DOHH2 (cell line): ENCODE measurements around the gene CYSLTR2.

Experiments
- H3F3A ChIP-seq: fragments of 200-600 bp; sonication (generic), shearing (Covaris generic); 2 replicates; pipeline ENCODE4 v1.6.0; 2016; ENCODE audit warnings: antibody characterized with exemption, mild to moderate bottlenecking; ENCODE audit not compliant: control insufficient read depth, insufficient read depth
- H3K27ac ChIP-seq: fragments of 200-600 bp; sonication (generic); 2 replicates; pipeline ENCODE4 v1.5.1; 2014; ENCODE audit warnings: low read depth, mild to moderate bottlenecking, low read length, moderate library complexity
- H3K27me3 ChIP-seq: fragments of 200-600 bp; sonication (generic); 2 replicates; pipeline ENCODE4 v1.6.1; 2014; ENCODE audit warnings: mild to moderate bottlenecking, low read length, mixed read lengths; ENCODE audit not compliant: control insufficient read depth
- H3K36me3 ChIP-seq: fragments of 200-600 bp; sonication (generic); 2 replicates; pipeline ENCODE4 v1.6.1; 2014; ENCODE audit warnings: mild to moderate bottlenecking, low read length, moderate library complexity, mixed read lengths; ENCODE audit not compliant: control insufficient read depth
- H3K4me1 ChIP-seq: fragments of 200-600 bp; sonication (generic); 2 replicates; pipeline ENCODE4 v1.6.1; 2014; ENCODE audit warnings: mild to moderate bottlenecking, low read length, mixed read lengths; ENCODE audit not compliant: control insufficient read depth
- H3K4me2 ChIP-seq: fragments of 200-600 bp; sonication (generic); 2 replicates; pipeline ENCODE4 v1.6.0; 2014; ENCODE audit warnings: mild to moderate bottlenecking, low read length, moderate library complexity
- H3K4me3 ChIP-seq: fragments of 200-600 bp; sonication (generic); 2 replicates; pipeline ENCODE4 v1.5.1; 2014; ENCODE audit warnings: mild to moderate bottlenecking, low read length, mixed read lengths
- H3K79me2 ChIP-seq: fragments of 200-600 bp; sonication (generic); 2 replicates; pipeline ENCODE4 v1.6.1; 2014; ENCODE audit warnings: mild to moderate bottlenecking, low read length, mixed read lengths; ENCODE audit not compliant: control insufficient read depth
- H3K9me2 ChIP-seq: fragments of 200-600 bp; sonication (generic); replicated peaks from 2 replicates; pipeline ENCODE4 v1.6.1; 2014; ENCODE audit warnings: mild to moderate bottlenecking, low read length, mixed read lengths; ENCODE audit not compliant: control insufficient read depth
- H3K9me3 ChIP-seq: fragments of 200-600 bp; sonication (generic); 2 replicates; pipeline ENCODE4 v1.6.1; 2014; ENCODE audit warnings: antibody characterized with exemption, low read length, mixed read lengths; ENCODE audit not compliant: control insufficient read depth, insufficient read depth
- H4K20me1 ChIP-seq: fragments of 200-600 bp; sonication (generic); 2 replicates; pipeline ENCODE4 v1.6.0; 2014; ENCODE audit warnings: low read depth, mild to moderate bottlenecking, antibody characterized with exemption, low read length, moderate library complexity; ENCODE audit not compliant: control insufficient read depth, insufficient read depth
- EZH2phosphoT487 ChIP-seq: fragments of 200-600 bp; sonication (generic); IDR thresholded peaks from 2 replicates; pipeline ENCODE4 v1.6.1; 2017; ENCODE audit warnings: borderline replicate concordance, mild to moderate bottlenecking, antibody characterized with exemption, low read length, moderate library complexity, mixed read lengths
- TF ChIP-seq, protein P1 (sequence below): fragments of 200-600 bp; sonication (generic); IDR thresholded peaks from one replicate; pipeline ENCODE4 v1.5.1; 2014; ENCODE audit warnings: antibody characterized with exemption, mild to moderate bottlenecking, low read depth, low read length; ENCODE audit not compliant: poor library complexity, severe bottlenecking

CYSLTR2 gene

DNA sequence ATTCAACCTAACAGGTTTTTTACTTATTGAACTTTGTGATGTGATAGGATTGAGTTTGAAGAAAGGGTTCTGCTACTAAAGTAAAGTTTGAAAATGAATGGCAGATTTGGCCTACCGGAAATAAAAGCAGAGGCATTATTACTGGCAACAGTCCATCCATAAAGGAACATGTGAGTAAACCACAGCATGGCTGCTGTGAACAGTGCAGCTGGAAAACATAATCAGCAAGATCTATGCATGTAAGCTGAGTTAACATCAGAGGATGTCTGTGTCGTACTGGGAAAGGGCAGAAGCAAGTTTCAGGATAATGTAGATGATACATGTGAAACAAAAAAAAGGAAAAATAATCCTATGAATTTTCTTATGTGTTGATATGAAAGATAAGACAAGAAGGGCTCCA lies 87.6 kb downstream of the CYSLTR2 start:
- no peak overlapping the region for H3K4me2 ChIP-seq
- H4K20me1 ChIP-seq: no peaks in the 10 kb centered on the region
- H3K9me3 ChIP-seq: no peaks in the 10 kb centered on the region
- no peaks in the 10 kb centered on the region for H3K27me3 ChIP-seq
- H3K27ac ChIP-seq: no peak overlapping the region
- TF ChIP-seq, protein P1, sequence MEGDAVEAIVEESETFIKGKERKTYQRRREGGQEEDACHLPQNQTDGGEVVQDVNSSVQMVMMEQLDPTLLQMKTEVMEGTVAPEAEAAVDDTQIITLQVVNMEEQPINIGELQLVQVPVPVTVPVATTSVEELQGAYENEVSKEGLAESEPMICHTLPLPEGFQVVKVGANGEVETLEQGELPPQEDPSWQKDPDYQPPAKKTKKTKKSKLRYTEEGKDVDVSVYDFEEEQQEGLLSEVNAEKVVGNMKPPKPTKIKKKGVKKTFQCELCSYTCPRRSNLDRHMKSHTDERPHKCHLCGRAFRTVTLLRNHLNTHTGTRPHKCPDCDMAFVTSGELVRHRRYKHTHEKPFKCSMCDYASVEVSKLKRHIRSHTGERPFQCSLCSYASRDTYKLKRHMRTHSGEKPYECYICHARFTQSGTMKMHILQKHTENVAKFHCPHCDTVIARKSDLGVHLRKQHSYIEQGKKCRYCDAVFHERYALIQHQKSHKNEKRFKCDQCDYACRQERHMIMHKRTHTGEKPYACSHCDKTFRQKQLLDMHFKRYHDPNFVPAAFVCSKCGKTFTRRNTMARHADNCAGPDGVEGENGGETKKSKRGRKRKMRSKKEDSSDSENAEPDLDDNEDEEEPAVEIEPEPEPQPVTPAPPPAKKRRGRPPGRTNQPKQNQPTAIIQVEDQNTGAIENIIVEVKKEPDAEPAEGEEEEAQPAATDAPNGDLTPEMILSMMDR: no peak
- no peak for TF ChIP-seq EZH2phosphoT487
- H3K4me1 ChIP-seq: no peaks in the 10 kb centered on the region
- no peaks in the 10 kb centered on the region for H3F3A ChIP-seq
- H3K36me3 ChIP-seq: no peaks in the 10 kb centered on the region
- H3K79me2 ChIP-seq: no peaks in the 10 kb centered on the region
- no peak overlapping the region for H3K4me3 ChIP-seq
- H3K9me2 ChIP-seq: no peaks in the 10 kb centered on the region

- H3K27ac ChIP-seq: no peak overlapping the region
- no peaks in the 10 kb centered on the region for H3K4me1 ChIP-seq
Measured at GRCh38 chr13:48746821-48747220, 93.1 kb downstream of the CYSLTR2 start.

DNA sequence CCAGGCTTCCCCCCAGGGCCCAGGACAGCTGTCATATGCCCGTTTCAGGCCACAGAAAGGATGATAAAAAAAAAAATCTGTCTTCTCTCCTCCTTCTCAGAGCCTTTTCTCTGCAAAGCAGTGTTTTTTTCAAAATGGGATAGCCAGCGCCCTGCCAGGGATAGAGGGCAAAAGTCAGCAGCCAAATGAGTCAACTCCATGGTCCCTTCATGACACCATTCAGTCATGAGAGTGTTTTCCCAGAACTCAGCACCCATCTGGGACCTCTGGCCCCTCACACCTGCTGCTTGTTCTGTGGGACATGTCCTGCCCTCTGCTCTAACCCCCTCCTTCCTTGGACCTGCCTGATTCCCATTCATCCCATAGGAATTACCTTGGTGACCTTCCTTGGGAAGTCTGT lies 95.0 kb downstream of the CYSLTR2 start:
- H3K9me2 ChIP-seq: no peaks in the 10 kb centered on the region
- H4K20me1 ChIP-seq: no peaks in the 10 kb centered on the region
- H3K36me3 ChIP-seq: no peaks in the 10 kb centered on the region
- H3K27ac ChIP-seq: no peak overlapping the region
- no peaks in the 10 kb centered on the region for H3K9me3 ChIP-seq
- no peak overlapping the region for H3K4me3 ChIP-seq
- no peaks in the 10 kb centered on the region for H3K79me2 ChIP-seq
- no peak overlapping the region for H3K4me2 ChIP-seq
- H3F3A ChIP-seq: no peaks in the 10 kb centered on the region
- TF ChIP-seq, protein P1: no peak
- TF ChIP-seq EZH2phosphoT487: no peak
- H3K4me1 ChIP-seq: no peaks in the 10 kb centered on the region
- H3K27me3 ChIP-seq: peaks cover 4% of the 10 kb centered on the region

More at GRCh38 chr13:48746821-48747220, 93.1 kb downstream of the CYSLTR2 start:
- no peak overlapping the region for H3K4me2 ChIP-seq
- no peaks in the 10 kb centered on the region for H3K79me2 ChIP-seq
- TF ChIP-seq, protein P1: no peak
- no peak for TF ChIP-seq EZH2phosphoT487
- H3F3A ChIP-seq: no peaks in the 10 kb centered on the region
- no peaks in the 10 kb centered on the region for H3K9me2 ChIP-seq
- H3K4me3 ChIP-seq: no peak overlapping the region
- H4K20me1 ChIP-seq: no peaks in the 10 kb centered on the region
- peaks cover 4% of the 10 kb centered on the region for H3K27me3 ChIP-seq
- no peaks in the 10 kb centered on the region for H3K9me3 ChIP-seq
- no peaks in the 10 kb centered on the region for H3K36me3 ChIP-seq

DNA sequence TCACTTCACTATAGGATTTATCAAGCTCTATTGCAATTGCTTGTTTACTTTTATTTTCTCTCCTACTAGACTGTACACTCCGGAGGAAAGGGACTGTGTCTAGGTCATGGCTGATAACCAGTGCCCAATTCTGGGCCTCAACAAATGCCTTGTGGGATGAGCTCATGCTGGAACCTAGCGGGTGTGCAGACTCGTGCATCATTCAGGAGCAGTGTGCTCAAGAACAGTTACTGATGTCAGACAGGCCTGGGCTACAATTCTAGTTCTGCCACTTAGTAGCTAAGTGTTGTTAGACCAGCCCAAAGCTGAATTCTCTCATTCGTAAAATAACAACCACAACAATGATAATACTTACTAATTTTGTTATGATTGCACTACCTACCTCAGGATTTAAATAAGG lies 95.4 kb downstream of the CYSLTR2 start:
- no peaks in the 10 kb centered on the region for H3F3A ChIP-seq
- no peaks in the 10 kb centered on the region for H3K79me2 ChIP-seq
- no peaks in the 10 kb centered on the region for H3K4me1 ChIP-seq
- H4K20me1 ChIP-seq: no peaks in the 10 kb centered on the region
- H3K9me2 ChIP-seq: no peaks in the 10 kb centered on the region
- H3K4me2 ChIP-seq: no peak overlapping the region
- peaks cover 4% of the 10 kb centered on the region for H3K27me3 ChIP-seq
- TF ChIP-seq, protein P1: no peak
- TF ChIP-seq EZH2phosphoT487: no peak
- no peaks in the 10 kb centered on the region for H3K9me3 ChIP-seq
- H3K27ac ChIP-seq: no peak overlapping the region
- no peak overlapping the region for H3K4me3 ChIP-seq
- H3K36me3 ChIP-seq: no peaks in the 10 kb centered on the region
